GM21528 (cell line): ENCODE data around the gene ASPHD1.
"Not testable (repeated sequence)": the region's sequence is repeated elsewhere in the genome, so short reads cannot be mapped to it uniquely, and the experiment has no call there.

Experiments
- ATAC-seq: cut with Tn5 transposase; IDR thresholded peaks from one replicate; pipeline ENCODE4 v1.9.1; 2021; ENCODE audit warnings: mild to moderate bottlenecking, moderate library complexity; ENCODE audit not compliant: unreplicated experiment, low FRiP score

The ASPHD1 gene

DNA sequence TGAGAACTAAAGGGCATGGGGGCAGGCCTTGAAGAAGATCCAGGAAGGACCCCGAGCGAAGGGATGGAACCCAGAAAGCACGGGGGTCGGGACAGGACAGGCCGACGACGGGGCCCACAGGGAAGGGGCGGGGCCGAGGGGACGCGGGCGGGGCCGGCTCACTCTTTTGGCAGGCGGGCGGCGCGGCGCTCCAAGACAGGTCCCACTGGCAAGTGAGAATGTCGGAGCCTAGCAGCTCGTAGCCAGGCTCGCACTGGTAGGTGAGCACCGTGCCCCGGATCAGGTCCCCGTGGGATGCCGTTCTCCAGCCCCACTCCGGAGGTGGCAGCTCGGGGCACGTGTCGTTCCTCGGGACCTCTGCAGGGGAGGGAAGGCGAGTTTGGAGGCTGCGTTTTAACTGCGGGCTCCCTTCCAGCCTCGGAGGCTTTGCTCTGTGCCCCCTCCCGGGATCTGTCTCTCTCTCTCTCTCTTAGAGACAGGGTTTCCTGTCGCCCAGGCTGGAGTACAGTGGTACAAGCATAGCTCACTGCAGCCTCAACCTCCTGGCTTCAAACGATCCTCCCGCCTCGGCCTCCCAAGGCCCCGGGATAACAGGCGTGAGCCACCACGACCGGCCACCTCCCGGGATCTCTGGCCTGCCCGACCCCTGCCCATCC is 23.6 kb upstream of the ASPHD1 start:
- no peak for ATAC-seq

DNA sequence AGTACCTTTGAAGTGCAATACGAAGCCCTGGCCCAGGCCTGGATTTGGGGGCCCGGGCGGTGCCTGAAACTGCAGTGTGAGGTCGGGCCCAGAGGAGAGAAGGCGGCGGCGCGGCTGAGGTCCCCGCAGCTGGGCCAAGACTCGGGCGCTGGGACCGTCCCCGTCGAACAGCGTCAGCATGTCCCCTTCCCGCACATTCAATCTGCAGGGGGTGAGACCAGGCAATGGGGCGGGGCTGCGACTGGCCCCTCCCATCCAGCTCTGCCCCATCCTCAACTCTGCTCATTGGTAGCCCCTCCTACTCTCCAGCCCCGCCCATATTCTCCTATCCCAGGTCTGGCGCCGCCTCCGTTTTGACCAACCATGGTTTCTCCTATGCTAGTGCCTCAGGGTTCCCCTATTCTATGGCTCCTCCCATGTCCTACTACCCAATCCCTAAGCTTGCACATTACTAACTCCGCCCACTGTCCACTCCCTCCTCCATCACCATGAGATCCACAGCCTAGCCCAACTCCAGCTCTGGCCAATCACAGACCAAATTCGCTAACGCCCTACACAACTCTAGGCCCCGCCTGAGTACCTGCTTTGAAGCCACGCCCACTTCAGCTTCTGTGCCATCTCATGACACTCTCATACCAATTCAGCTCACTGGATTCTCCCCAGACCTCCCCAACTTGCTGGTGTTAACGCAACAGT is 22.9 kb upstream of the ASPHD1 start:
- no peak for ATAC-seq

DNA sequence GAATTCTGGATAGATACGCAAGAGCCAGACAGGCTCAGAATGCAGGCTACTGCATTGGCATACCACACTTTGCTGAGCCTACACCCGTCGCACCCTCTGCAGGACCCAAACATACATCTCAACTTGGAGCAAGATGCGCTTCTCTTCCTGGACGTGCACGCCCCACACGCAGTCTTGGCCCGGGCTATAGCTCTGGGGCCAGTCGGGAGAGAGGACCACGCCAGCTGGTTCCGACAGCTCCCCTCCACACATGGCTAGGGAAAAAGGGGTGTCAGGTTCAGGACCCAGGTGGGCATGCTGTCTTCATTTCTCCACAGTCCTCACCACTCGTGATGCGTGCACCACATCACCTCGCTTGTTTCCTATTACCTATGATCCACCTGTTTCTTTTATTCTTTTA is 22.1 kb upstream of the ASPHD1 start:
- no peak for ATAC-seq

DNA sequence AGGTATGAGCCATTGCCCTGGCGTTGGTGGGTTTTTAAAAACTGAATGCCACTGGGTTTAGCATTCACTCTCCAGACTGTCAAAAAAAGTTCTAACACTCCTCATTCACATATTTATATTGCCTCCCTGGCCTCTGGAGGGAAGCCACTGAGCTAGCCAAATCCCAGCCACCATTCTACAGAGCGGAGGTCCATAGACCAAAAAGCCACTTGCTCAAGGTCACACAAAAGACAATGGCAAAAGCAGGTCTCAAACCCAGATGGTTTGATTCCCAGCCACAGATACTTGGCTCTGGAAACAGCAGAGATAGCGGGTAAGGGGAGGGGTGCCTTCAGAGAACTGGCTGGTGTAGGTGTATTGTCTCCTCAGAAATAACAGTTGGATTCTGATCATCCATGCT is 19.2 kb upstream of the ASPHD1 start:
- ATAC-seq: no peak

DNA sequence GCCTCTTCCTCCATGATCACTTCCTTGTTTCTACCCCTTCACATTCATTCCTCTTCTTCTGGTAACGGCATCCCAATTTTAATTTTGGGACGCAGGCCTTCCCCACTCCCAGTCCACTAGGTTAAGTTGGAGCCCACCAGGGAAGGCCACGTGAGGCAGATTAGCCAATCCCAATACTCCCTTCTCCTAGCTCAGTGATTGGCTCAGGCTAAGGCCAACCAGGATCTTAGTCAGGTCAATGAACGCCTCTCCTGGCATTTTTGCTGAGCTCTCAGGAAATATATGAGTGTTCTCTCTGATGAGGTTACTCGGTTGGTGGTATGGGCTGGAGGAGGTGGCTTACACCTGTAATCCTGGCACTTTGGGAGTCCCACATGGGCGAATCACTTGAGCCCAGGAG is 16.3 kb upstream of the ASPHD1 start:
- ATAC-seq: no peak

DNA sequence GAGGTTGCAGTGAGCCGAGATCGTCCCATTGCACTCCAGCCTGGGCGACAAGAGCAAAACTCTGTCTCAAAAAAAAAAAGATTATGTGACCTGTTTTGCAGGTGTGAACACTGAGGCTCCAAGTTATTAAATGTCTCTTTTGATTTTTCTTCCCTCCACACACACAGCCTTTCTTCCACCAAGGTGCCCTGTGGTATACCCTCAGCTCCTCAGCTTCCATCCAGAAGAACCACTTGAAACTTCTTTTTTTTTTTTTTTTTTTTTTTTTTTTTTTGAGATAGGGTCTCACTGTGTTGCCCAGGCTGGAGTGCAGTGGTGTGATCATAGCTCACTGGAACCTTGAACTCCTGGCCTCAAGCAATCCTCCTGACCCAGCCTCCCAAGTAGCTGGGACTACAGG is 10.9 kb upstream of the ASPHD1 start:
- not testable (repeated sequence) for ATAC-seq

DNA sequence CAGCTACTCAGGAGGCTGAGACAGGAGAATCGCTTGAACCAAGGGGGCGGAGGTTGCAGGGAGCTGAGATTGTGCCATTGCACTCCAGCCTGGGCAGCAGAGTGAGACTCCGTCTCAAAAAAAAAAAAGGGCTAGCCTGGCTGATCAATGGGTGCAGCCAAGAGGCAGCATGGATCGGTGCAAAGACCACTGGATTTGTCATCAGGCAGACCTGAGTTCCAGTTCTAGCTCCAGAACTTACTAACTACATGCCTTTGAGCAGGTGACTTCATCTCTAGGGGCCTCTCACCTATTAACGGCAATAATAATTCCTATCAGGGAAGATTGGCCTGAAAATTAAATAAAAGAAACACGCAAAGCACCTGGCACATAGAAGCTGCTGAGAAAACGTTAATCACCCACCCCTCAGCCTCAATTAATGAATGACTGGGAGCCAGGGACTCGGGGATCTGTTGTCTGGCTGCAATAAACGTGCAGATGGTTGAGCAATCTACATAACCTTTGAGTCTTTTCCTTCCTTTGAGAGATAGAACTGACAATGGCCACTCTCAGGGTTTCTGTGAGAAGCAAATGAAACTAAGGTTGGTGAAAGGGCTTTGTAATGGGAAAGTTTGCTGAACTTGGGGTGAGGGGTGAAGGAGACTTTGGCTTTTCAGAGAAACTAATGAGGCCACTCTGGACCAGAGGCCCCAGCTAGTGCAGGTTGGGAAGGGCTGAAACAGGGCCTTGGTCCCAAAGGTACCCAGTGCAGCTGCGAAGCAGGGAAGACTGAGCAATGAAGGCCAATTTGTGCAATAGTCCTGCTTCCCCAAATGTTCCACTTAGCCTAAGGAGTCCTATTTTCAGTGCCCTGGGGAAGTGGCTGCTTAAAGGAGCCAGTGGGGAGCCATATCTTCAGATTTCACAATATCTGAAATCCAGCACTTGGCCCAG is 8.5 kb upstream of the ASPHD1 start:
- ATAC-seq: no peak

DNA sequence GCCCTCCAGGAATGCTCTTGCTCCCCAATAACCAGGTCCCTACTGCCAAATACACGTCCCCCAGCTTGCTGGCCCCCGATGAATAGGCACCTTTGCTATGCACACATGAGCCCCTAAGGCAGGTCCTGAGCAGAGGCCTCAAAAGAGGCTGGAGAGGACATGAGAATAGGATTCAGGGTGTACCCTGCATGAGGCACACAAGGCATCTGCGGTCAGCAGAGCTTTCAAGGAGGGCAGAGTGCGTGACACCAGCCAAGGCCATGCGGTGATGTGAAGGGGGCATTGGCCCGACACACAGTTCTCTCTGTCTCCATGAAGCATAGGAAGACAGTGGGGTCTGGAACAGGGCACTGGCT is 7.9 kb upstream of the ASPHD1 start:
- ATAC-seq: no peak

DNA sequence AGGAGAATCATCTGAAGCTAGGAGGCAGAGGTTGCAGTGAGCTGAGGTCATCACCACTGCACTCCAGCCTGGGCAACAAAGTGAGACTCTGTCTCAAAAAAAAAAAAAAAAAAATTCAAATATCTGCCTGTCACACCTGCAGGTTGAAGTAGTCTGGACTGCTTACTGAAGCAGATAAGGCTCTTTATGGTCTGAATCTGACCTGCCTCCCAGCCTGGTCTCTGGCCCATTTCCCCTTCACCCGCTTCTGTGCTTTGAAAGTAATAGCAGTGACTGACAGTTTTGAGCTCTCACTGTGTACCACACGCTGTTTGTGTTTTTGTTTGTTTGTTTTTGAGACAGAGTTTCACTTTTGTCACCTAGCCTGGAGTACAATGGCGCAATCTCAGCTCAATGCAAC is 6.7 kb upstream of the ASPHD1 start:
- ATAC-seq: no peak

DNA sequence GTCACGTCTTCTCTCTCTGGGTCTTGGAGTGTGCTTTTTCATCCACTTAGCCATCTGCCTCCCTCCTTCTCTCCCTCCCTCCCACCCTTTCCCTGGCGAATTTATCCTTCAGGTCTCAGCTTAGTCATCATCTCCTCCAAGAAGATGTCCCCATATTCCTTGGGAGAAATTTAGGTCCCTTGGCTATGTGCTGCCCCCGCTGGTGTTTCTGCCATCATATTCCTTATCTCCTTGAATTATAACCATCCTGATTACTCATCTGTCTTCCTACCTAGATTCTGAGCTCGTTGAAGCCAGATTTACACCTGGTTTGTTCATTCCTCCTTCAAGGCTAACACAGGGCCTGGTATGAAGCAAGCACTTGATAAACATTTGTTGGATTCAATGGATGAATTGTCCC is 5.9 kb upstream of the ASPHD1 start:
- no peak for ATAC-seq

DNA sequence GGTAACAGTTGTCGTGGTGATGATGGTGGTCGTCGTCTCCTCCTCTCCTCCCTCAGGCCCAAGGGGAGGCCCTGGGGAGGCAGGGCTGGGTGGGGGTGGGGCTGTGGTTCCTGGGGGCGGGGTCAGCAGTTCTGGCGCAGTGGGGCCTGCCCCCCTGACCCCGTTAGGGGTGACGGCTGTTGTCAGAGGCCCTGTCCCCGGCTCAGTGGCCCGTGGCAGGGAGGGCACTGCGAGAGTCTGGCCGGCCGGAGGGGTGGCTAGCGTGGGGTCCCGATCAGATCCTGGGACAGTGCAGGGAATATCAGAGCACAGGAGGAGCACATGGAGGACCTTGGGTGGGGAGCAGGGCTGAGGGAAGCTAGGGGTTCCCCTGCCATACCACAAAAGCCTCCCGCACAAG is 3.4 kb upstream of the ASPHD1 start:
- no peak for ATAC-seq

DNA sequence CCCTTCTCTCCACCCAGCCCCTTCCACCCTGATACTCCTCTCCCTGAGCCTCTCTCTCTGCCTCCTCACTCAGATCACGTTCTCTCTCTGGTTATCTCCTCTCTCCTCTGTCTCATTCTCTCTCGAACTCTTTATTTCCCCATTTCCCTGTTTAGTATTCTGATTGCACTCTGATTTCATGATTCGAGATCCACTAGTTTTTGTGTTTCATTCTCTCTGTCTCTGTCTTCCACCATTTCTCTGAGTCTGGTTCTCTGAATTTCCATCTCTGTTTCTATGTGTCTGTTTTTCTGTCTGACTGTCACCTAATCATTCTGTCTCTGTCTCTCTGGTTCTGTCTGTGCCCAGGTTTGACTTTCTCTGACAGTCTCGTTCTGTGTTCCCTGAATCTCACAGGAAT is 3.0 kb upstream of the ASPHD1 start:
- ATAC-seq: no peak

DNA sequence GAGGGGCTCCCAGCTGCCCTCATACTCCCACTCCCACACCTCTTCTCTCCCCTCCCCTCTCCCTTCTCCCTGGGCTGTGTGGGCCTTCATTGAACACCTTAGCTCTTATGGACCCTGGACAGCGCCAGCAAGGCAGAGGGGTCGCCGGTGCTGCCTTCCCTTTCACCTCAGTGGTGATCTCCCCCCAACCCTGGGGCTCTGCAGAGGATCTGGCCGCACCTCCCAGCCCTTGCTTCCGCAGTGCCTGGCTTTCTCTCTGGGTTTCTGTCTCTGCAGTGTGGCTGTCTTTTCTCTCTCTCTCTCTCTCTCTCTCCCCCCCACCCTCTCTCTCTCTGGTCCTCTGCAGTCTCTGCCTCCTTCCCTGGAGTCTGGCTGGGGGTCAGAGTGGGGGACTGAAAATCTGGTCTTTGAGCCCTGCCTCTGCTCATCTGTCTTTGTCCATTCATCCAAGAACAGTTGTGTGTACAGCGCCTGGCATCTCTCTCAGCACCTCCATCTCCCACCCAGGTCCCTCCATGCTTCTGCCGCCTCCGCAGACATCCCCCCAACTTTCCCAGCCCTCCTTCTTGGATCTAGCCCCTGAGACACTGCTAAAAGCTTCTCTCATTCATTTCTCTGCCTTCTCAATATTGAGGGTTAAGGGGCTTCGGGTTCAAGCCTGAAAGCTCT is 2.0 kb upstream of the ASPHD1 start:
- ATAC-seq: no peak

DNA sequence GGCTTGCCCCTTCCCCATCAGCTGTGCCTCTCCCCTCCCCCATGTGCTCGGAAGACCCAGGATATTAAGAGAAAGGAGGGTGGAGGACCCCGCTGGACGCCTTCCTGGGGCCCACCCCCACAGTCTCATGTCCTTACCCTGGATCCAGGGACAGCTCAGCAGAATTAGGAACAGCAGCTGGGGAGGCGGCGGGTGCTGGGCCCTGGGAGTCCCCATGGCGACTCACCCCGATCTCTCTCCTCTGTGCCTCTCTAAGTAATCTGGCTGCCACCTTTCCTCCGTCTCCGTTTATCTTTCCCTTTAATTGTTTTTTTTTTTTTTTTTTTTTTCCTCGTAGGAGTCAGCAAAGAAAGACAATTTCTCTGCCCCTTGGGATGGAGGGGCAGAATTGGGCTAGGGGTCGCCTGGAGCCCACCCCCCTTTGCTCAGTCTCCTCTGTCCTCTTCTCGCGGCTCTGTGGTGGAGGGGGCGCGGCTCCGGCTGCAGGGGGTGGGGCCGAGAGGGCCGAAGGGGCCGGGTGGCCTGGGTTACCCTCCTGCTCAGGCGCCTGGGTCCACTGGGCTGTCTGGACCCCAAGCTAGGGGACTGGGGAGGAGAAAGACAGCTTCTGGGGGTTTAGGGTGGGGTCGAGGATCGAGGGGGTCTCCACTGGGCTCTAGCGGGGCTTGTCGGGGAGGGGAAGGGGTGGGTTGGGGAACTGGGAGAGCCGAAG is 1.3 kb upstream of the ASPHD1 start:
- ATAC-seq: no peak

DNA sequence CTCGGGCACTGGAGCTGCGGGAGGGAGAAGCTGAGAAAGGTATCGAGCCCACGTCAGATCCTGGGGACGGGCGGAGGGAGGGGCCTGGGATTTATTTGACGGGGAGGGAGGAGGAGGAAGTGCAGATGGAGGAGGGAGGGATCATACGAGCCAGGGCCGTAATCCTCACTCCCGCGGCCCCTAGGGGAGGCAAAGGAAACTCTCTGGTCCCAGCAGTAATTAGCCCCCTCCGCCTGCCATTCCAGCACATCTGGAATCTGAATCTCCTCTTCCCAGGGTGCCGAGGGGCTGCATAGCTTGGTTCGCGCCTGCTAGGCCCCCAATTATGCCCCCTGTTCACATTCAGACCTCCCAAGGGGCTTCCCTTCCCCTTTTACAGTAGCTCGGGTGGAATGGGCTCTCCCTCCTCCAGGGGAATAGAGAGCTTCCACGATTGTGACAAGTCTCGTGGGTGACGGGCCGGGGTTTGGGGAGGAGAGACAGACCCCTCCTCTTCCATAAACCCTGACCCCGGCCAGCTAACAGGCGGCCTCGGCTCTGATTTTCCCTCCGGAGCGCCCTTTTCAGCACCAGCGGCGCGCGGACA is 679 bp upstream of the ASPHD1 start, which contains the start of gene SEZ6L2:
SEZ6L2 (minus strand) TSS at position 35 of the 586 bp plus-strand sequence. CDS start 531 bp downstream, outside the sequence.
- no peak for ATAC-seq

DNA sequence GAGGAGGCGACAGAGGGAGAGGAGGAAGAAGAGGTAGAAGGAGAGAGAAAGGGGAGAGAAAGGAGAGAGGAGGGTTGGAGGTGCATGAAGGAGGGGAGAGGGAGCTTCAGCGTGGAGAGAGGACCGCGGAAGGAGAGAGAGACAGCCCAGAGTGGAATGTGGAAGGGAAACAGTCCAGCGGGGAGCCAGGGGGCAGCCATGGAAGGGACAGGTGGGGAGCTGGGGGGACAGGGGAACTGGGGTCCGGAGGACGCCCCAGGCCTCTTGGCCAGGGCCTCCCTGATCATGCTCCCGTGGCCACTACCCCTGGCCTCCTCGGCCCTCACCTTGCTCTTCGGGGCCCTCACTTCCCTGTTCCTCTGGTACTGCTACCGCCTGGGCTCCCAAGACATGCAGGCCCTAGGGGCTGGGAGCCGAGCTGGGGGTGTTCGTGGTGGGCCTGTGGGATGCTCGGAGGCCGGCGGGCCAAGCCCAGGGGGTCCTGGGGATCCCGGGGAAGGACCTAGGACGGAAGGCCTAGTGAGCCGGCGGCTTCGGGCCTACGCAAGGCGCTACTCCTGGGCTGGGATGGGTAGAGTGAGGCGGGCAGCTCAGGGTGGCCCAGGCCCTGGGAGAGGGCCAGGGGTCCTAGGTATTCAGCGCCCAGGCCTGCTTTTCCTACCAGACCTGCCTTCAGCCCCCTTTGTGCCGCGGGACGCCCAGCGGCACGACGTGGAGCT is 759 bp downstream of the ASPHD1 start:
- no peak for ATAC-seq

DNA sequence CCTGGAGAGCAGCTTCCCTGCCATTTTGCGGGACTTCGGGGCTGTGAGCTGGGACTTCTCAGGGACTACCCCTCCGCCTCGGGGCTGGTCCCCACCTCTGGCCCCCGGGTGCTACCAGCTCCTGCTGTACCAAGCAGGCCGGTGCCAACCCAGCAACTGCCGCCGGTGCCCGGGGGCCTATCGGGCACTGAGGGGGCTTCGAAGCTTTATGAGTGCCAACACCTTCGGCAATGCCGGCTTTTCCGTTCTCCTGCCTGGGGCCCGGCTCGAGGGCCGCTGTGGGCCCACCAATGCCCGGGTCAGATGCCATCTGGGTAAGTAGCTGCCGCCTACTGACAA is 1.3 kb downstream of the ASPHD1 start:
- ATAC-seq: no peak

DNA sequence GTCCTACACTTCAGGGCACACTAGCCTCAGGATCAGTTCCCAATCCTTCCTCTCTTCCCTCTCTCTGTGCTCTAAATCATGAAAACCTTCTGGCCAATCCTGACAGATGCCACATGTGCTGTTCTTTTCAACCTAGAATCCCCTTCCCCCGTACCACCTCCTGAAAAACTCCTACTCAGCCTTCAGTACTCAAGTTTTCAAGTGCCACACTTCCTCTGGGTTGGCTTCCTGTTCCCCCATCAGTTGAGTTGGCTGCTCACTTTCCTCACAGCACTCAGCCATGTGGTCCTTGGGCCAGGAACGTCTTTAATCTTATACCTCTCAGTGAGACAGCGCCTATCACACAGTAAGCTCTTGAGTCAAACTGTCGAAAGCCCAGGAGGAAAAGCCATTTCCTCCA is 3.3 kb downstream of the ASPHD1 start:
- ATAC-seq: no peak

DNA sequence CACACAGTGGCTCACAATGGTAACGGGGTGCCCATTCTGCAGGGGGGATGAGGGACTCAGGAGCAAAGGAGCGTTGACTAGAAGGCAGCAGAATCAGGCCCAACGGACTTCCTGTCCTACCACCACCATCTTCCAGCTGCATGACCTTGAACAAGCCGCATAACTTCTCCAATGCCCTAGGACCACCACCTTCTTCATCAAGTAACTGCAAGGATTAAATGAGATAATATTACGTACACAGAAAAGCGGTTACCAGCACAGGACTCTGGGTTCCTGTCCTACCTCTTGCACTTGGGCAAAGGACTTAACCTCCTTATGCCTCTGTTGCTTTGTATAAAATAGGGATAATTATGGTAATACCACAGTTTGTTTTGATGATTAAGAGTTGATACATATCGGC is 4.7 kb downstream of the ASPHD1 start:
- ATAC-seq: no peak
